ENCODE measurements around the gene NAIF1. TPM values are rescaled to one million over a fixed set of nuclear protein-coding genes. Genes with fewer than 3 reads are reported as not detected.

NAIF1 gene
- total RNA-seq, 1 experiment from 2014 or later: 14.6 TPM

DNA sequence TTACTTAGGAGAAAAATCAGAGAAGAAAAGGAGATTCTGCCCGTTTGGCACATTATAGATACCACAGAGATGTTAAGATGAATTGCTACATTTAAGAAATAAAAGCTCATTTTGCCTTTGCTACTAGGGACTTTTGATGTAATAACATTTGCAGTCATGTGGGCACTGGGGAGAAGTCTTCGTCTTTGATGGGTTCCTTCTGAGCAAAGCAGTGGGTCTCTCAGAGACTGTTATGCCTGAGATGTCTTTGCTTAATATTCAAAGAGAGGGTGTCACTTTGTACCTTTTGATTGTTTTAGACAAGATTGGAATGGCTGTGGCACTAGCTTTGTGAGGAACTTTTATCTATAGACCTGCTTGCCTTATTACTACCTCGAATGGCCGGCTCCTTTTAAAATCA, 25.9 kb upstream of the NAIF1 start:
- BruUV-seq (replicated peaks): no TSS peak
- ChIA-PET POLR2A (no interaction called here), CTCF (interaction anchor here (1.2 kb wide), 1 partner anchor 25 kb away, joined by 4 read pairs; no protein-coding TSS in a partner anchor)
- Histone ChIP-seq H3K4me1 (ENCODE audit: control insufficient read depth, insufficient read depth, low read length) (peaks cover 13% of the 10 kb centered on the region), H3K9me3 (ENCODE audit: control insufficient read depth, insufficient read depth, low read depth, low read length) (no peaks in the 10 kb centered on the region), H3K27me3 (ENCODE audit: control insufficient read depth, insufficient read depth, low read length) (no peaks in the 10 kb centered on the region), H3K4me3 (ENCODE audit: low read depth in 2 of 2, low read length in 2 of 2) (no peak overlapping the region), H3K27ac (ENCODE audit: low read length) (0 out of 2 replicates have a peak overlapping the region, but pooled peaks have one; percentile 23), H3K36me3 (ENCODE audit: control insufficient read depth, insufficient read depth, low read length) (no peaks in the 10 kb centered on the region)
- no peak for ATAC-seq
- in situ Hi-C loops (cut with HindIII; ENCODE audit: low pct_unique_long_range_greater_than_20kb, low sequenced_read_pairs): loop anchor here (25.0 kb wide), 1 partner anchor 156 kb away; the partner anchor contains the start of genes DPM2 and PIP5KL1
- DNase-seq (ENCODE audit: low read depth, low spot score): no peak
- intact Hi-C loops (cut with micrococcal nuclease; ENCODE audit: unreplicated experiment): no loop called here
- TF ChIP-seq TCF7L2 (IDR thresholded peaks at IDR 0.05; ENCODE audit: low read depth, low read length): no peak
- TF ChIP-seq, protein P1, sequence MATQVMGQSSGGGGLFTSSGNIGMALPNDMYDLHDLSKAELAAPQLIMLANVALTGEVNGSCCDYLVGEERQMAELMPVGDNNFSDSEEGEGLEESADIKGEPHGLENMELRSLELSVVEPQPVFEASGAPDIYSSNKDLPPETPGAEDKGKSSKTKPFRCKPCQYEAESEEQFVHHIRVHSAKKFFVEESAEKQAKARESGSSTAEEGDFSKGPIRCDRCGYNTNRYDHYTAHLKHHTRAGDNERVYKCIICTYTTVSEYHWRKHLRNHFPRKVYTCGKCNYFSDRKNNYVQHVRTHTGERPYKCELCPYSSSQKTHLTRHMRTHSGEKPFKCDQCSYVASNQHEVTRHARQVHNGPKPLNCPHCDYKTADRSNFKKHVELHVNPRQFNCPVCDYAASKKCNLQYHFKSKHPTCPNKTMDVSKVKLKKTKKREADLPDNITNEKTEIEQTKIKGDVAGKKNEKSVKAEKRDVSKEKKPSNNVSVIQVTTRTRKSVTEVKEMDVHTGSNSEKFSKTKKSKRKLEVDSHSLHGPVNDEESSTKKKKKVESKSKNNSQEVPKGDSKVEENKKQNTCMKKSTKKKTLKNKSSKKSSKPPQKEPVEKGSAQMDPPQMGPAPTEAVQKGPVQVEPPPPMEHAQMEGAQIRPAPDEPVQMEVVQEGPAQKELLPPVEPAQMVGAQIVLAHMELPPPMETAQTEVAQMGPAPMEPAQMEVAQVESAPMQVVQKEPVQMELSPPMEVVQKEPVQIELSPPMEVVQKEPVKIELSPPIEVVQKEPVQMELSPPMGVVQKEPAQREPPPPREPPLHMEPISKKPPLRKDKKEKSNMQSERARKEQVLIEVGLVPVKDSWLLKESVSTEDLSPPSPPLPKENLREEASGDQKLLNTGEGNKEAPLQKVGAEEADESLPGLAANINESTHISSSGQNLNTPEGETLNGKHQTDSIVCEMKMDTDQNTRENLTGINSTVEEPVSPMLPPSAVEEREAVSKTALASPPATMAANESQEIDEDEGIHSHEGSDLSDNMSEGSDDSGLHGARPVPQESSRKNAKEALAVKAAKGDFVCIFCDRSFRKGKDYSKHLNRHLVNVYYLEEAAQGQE (IDR thresholded peaks at IDR 0.05; ENCODE audit: insufficient read depth in 1 of 2, low read depth in 2 of 2, low read length in 1 of 2): no peak
- TF ChIP-seq POLR2AphosphoS5 (IDR thresholded peaks at IDR 0.05; ENCODE audit: low read depth, low read length): no peak
- TF ChIP-seq SIN3A (IDR thresholded peaks at IDR 0.05; ENCODE audit: borderline replicate concordance, insufficient read depth, low read depth, low read length): no peak
- TF ChIP-seq, protein P2, sequence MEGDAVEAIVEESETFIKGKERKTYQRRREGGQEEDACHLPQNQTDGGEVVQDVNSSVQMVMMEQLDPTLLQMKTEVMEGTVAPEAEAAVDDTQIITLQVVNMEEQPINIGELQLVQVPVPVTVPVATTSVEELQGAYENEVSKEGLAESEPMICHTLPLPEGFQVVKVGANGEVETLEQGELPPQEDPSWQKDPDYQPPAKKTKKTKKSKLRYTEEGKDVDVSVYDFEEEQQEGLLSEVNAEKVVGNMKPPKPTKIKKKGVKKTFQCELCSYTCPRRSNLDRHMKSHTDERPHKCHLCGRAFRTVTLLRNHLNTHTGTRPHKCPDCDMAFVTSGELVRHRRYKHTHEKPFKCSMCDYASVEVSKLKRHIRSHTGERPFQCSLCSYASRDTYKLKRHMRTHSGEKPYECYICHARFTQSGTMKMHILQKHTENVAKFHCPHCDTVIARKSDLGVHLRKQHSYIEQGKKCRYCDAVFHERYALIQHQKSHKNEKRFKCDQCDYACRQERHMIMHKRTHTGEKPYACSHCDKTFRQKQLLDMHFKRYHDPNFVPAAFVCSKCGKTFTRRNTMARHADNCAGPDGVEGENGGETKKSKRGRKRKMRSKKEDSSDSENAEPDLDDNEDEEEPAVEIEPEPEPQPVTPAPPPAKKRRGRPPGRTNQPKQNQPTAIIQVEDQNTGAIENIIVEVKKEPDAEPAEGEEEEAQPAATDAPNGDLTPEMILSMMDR (IDR thresholded peaks at IDR 0.05): no peak

DNA sequence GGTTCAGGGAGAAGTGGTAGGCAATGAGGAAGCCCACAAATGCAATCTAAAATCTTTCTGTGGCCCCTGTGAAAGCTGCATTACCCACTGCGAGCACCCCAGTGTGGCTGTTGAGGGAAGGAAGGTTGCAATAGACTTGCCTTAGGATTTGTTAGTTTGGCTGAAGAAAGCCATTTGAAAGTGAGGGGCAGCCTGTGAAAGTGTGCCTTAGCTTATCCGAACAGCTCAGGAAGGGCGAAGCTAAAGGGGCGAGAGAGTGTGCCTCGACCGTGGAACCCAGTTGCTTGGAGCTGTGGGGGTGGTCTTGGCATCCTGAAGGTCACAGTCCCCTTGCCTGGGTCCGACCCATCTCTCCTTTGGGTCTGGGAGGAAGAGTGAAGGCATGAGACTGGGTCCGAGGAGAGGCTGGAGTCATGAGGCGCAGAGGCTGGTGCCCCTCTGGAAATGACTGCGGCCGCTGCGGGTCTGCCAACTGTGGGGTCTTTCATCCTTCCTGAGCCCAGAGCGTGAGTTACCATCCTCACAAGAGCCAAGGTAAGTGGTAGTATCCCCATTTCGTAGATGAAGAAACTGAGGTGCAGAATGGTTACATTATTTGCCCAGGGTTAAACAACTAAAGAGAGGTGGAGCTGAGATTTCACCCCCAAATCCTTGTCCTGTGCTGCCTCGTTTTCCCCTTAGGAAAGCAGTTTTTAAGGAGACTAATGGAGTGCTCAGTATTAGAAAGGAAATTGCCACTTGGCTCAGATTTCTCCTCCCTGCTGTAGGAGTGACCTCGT, 25.3 kb upstream of the NAIF1 start:
- H3K27me3 ChIP-seq (ENCODE audit: control insufficient read depth, insufficient read depth, low read length): no peaks in the 10 kb centered on the region
- H3K4me3 ChIP-seq (ENCODE audit: low read depth in 2 of 2, low read length in 2 of 2): no peak overlapping the region
- POLR2A ChIA-PET: no interaction called here
- no peak for DNase-seq (ENCODE audit: low read depth, low spot score)
- ATAC-seq: no peak
- H3K36me3 ChIP-seq (ENCODE audit: control insufficient read depth, insufficient read depth, low read length): no peaks in the 10 kb centered on the region
- H3K9me3 ChIP-seq (ENCODE audit: control insufficient read depth, insufficient read depth, low read depth, low read length): no peaks in the 10 kb centered on the region
- no peak overlapping the region for H3K27ac ChIP-seq (ENCODE audit: low read length)
- intact Hi-C loops (cut with micrococcal nuclease; ENCODE audit: unreplicated experiment) (no loop called here), in situ Hi-C loops (cut with HindIII; ENCODE audit: low pct_unique_long_range_greater_than_20kb, low sequenced_read_pairs) (loop anchor here (25.0 kb wide), 1 partner anchor 155 kb away; the partner anchor contains the start of genes DPM2 and PIP5KL1)
- TF ChIP-seq, protein P2 (IDR thresholded peaks at IDR 0.05): no peak
- TF ChIP-seq POLR2AphosphoS5 (IDR thresholded peaks at IDR 0.05; ENCODE audit: low read depth, low read length): no peak
- no peak for TF ChIP-seq TCF7L2 (IDR thresholded peaks at IDR 0.05; ENCODE audit: low read depth, low read length)
- TF ChIP-seq SIN3A (IDR thresholded peaks at IDR 0.05; ENCODE audit: borderline replicate concordance, insufficient read depth, low read depth, low read length): no peak
- TF ChIP-seq, protein P1 (IDR thresholded peaks at IDR 0.05; ENCODE audit: insufficient read depth in 1 of 2, low read depth in 2 of 2, low read length in 1 of 2): no peak
- CTCF ChIA-PET: interaction anchor here (1.2 kb wide), 1 partner anchor 25 kb away, joined by 4 read pairs; no protein-coding TSS in a partner anchor
- peaks cover 8% of the 10 kb centered on the region for H3K4me1 ChIP-seq (ENCODE audit: control insufficient read depth, insufficient read depth, low read length)
- no TSS peak for BruUV-seq (replicated peaks)
